ENCODE results near the gene HINT3.
"Not testable (repeated sequence)": the region's sequence is repeated elsewhere in the genome, so short reads cannot be mapped to it uniquely, and the experiment has no call there.

HINT3 gene

GRCh38 chr6:125956506-125957390 is at the start of gene HINT3:
Gene HINT3 (plus strand): TSS chr6:125956770. CDS start chr6:125956978, 208 bp downstream.
- peak; percentile 93 for DNase-seq (ENCODE audit: low read depth)

DNA sequence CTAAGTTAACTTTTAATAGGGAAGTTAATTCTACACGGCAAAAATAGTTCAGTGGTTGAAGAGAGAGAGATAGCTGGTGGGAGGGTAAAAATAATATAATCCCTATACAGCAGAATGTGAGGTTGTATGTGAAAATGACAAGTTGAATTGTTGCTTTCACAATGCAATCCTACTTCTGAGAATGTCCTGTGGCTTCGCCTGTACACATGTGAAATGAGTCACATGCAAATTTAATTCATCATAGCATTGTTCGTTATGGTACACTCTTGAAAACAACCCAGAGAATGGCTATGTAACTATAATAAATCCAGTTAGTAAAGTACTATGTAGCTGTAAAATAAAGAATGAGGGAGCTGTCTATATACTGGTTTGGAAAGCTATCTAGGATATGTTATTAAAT is 46.0 kb upstream of the HINT3 start:
- DNase-seq (ENCODE audit: low read depth): no peak

GRCh38 chr6:125911051-125911451 is 45.5 kb upstream of the HINT3 start:
- not testable (repeated sequence) for DNase-seq (ENCODE audit: low read depth)

GRCh38 chr6:125912430-125912829 is 44.1 kb upstream of the HINT3 start:
- DNase-seq (ENCODE audit: low read depth): not testable (repeated sequence)

DNA sequence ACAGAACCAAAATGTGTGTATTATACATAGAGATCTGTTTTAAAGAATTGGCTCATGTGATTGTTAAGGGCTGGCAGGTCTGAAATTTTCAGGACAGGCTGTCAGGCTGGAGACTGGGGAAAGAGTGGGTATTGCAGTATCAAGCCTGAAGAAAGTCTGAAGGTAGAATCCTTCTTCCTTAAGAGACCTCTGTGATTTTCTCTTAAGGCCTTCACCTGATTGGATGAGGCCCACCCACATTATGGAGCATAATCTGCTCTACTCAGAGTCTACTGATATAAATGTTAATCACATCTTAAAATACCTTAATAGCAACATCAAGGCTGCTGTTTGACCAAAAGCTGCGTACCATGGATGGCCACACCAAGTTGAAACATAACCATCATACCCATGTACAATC is 43.4 kb upstream of the HINT3 start:
- DNase-seq (ENCODE audit: low read depth): no peak

- no peak for DNase-seq (ENCODE audit: low read depth)
These were observed 42.7 kb upstream of the HINT3 start for GRCh38 chr6:125913864-125914351.

- no peak for DNase-seq (ENCODE audit: low read depth)
These were observed 38.3 kb upstream of the HINT3 start for GRCh38 chr6:125918230-125918629.

- DNase-seq (ENCODE audit: low read depth): no peak
These were observed 37.6 kb upstream of the HINT3 start for GRCh38 chr6:125918681-125919566.

DNA sequence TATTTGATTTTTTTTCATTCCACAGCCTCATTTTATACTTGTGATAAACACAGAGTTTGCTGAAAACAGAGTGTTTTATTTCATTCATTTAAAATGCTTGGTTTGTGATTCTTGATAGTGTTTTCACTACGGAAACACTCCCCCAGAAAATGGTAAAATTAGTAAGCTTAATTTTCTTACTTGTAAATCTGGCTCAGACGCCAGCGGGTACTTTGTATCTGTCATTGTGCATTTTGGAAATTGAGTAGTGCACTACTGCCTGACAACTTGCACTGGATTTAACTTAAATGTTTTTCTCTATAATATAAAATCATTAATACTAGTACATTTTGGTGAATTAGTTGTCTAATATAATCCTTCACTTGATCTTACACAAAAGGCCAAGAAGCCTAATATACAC is 37.0 kb upstream of the HINT3 start:
- DNase-seq (ENCODE audit: low read depth): no peak

DNA sequence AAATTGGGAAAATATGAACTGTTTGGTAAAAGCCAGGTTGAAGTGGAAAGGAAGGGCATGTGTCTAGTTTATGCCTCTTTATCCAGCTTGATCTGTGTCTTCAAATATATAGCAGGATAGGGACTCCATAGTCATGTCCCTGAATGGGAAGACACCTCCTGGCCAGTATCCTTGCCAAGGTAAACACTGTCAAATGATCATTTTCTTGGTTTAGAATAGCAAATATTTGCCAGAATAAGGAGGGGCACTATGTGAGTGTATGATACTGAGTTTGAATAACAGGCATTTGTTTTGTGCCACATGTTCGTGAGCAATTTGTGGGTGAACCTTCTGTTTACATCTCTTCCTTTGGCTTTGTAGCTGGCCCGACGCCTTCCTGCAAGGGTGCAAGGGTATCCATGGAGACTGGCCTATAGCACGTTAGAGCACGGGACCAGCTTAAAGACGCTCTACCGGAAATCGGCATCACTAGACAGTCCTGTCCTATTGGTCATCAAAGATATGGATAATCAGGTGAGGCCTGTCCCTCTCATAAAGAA is 34.2 kb upstream of the HINT3 start:
- DNase-seq (ENCODE audit: low read depth): no peak

DNA sequence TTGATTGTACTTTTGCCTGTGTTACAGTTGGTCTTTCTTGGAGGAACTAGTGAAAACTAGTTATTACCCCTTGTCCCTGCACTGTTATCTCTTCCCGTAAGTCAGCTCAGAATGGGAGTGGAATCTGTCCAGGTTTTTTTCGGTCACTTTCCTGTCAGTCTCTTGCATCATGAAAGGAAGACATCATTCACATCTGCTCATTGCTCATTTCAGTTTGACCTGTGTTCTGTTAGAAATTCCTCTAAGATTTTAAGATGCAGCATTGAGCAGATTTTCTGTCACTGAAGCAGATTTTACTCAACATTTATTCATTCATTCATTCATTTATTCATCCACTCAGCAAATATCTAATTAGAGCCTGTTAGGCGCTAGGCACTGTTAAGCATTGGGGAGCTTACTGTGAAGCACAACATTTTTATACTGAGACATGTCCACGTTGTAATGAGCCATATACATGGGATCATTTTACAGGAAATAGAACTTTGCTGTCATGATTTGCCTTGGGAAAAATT is 33.1 kb upstream of the HINT3 start:
- DNase-seq (ENCODE audit: low read depth): no peak

DNA sequence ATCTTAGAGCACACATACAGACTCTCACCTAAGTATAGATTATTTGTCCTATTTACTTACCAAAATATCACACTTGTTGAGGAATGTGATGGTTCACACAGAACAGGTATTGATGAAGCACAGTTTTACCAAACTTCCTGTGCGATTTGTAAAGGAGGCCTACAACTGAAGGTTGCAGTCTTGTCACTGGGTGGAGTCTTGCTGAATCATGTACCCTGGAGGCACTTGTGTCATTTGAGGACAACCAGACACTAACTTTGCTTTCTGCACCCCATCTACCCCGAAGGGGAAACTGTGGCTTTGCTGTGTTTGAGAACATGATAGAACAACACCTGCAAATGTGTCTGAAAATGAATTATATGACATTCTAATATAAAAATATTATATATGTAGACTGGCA is 32.4 kb upstream of the HINT3 start:
- DNase-seq (ENCODE audit: low read depth): no peak

DNA sequence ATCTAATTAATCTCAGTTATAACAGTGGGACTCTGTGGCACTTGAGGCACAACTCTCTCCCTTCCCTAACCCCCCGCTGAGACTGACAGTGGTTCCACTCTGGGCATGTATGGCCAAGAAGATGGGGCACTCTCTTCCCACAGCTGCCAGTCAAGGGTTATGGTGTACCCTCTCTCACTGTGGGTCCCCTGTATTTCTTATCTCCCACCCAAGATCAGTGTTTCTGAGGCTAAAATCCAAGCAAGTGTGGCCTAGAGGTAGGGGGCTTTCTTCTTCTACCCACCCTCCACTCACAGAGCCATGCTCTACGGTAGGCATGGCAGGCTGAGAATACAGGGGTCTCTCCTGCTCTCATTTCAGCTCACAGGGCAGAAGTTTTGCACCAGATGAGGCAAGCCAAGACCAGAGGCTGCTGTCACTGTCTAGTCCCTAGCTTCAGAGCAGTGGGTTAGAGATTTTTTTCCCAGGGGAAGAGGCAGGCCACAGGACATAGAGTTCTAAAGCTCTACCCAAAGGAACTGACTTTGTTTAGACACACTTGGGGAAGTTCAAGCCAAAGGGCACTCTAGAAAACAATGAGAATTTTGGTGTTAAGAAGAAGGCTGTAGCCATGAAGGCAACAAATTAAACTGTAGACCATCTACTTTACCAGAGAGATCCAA is 31.7 kb upstream of the HINT3 start:
- no peak for DNase-seq (ENCODE audit: low read depth)

- DNase-seq (ENCODE audit: low read depth): no peak
These were observed 29.9 kb upstream of the HINT3 start for GRCh38 chr6:125926711-125927110.

GRCh38 chr6:125927761-125928160 is 28.8 kb upstream of the HINT3 start:
- no peak for DNase-seq (ENCODE audit: low read depth)

GRCh38 chr6:125930765-125931418 is 25.7 kb upstream of the HINT3 start:
- no peak for DNase-seq (ENCODE audit: low read depth)

DNA sequence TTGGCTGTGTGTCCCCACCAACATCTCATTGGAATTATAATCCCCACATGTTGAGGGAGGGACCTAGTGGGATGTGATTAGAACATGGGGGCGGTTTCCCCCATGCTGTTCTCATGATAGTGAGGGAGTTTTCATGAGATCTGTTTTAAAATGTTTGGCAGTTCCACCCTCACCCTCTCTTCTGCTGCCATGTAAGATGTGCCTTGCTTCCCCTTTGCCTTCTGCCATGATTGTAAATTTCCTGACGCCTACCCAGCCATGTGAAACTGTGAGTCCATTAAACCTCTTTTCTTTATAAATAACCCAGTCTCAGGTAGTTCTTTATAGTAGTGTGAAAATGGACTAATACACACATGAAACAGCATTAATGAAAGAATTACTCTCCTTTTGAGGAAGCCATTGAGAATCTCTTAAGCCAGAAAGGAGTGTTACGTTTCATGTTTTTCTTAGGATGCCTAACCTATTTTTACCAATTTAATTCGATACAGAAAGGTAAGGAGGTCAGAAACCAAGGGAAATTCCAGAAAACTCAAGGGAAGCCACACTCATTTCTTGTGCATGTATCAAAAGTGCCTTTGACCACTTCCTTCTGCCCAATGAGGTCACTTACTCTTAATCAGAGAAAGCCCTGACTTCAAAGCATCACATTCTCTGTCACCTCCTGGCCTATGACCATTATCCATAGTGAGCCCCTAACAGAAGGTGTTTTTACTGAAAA is 24.7 kb upstream of the HINT3 start:
- DNase-seq (ENCODE audit: low read depth): no peak

DNA sequence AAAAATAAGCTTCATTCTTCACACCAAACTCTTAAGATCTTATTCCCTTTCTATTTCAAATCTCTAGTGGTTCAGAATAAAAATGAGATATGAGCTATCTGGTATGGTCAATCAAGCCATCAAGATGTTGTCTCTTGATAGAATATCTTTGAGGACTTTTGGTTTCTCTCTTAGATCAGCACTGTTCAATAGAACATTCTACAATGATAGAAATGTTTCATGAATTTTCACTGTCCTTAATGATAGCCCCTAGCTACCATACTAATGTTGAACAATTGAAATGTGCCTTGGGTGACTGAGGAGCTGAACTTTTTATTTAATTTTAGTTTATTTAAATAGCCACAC is 24.1 kb upstream of the HINT3 start:
- DNase-seq (ENCODE audit: low read depth): no peak

DNA sequence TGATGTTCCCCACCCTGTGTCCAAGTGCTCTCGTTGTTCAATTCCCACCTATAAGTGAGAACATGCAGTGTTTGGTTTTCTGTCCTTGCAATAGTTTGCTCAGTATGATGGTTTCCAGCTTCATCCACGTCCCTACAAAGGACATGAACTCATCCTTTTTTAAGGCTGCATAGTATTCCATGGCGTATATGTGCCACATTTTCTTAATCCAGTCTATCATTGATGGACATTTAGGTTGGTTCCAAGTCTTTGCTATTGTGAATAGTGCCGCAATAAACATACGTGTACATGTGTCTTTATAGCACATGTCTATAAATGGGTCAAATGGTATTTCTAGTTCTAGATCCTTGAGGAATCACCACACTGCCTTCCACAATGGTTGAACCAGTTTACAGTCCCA is 21.1 kb upstream of the HINT3 start:
- DNase-seq (ENCODE audit: low read depth): not testable (repeated sequence)

GRCh38 chr6:125939026-125939425 is 17.5 kb upstream of the HINT3 start:
- DNase-seq (ENCODE audit: low read depth): no peak

GRCh38 chr6:125939791-125940190 is 16.8 kb upstream of the HINT3 start:
- no peak for DNase-seq (ENCODE audit: low read depth)
